ENCODE data around the gene AGPS. TPM values are rescaled to one million over a fixed set of nuclear protein-coding genes. Genes with fewer than 3 reads are reported as not detected.

Gene AGPS
- total and polyA plus RNA-seq, 2 of the 13 experiments (the other 11 are each of a cell fraction or from before 2014, with no cell fraction given) = 39.4 to 99.0 TPM

DNA sequence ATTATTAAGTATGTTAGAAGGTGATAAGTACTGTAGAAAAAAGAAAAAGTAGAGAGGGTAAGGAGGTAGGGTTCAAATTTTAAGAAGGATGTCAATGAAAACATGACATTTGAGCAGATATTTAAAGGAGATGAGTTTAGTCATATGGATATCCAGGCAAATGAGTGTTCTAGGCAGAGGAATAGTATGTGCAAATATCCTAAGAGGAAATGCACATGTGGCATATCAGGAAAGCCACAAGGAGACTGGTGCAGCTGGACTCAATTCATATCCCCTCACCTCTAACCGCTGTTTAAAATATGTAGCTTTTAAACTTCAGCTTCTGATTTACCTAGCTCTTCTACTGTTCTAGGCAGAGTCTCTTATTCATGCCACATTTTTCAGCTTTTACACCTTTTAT, 9.5 kb downstream of the AGPS start (continued):
- no peak for TF ChIP-seq ZNF451 (CRISPR knock-in tag; IDR thresholded peaks at IDR 0.05)
- TF ChIP-seq, protein P1, sequence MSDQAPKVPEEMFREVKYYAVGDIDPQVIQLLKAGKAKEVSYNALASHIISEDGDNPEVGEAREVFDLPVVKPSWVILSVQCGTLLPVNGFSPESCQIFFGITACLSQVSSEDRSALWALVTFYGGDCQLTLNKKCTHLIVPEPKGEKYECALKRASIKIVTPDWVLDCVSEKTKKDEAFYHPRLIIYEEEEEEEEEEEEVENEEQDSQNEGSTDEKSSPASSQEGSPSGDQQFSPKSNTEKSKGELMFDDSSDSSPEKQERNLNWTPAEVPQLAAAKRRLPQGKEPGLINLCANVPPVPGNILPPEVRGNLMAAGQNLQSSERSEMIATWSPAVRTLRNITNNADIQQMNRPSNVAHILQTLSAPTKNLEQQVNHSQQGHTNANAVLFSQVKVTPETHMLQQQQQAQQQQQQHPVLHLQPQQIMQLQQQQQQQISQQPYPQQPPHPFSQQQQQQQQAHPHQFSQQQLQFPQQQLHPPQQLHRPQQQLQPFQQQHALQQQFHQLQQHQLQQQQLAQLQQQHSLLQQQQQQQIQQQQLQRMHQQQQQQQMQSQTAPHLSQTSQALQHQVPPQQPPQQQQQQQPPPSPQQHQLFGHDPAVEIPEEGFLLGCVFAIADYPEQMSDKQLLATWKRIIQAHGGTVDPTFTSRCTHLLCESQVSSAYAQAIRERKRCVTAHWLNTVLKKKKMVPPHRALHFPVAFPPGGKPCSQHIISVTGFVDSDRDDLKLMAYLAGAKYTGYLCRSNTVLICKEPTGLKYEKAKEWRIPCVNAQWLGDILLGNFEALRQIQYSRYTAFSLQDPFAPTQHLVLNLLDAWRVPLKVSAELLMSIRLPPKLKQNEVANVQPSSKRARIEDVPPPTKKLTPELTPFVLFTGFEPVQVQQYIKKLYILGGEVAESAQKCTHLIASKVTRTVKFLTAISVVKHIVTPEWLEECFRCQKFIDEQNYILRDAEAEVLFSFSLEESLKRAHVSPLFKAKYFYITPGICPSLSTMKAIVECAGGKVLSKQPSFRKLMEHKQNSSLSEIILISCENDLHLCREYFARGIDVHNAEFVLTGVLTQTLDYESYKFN (CRISPR knock-in tag; conservative IDR thresholded peaks at IDR 0.05) = no peak
- no peak for TF ChIP-seq ZNF354B (CRISPR knock-in tag; IDR thresholded peaks at IDR 0.05)
- TF ChIP-seq ZNF615 (CRISPR knock-in tag; IDR thresholded peaks at IDR 0.05; ENCODE audit: borderline replicate concordance) = no peak
- TF ChIP-seq CC2D1A (CRISPR knock-in tag; IDR thresholded peaks at IDR 0.05) = no peak

DNA sequence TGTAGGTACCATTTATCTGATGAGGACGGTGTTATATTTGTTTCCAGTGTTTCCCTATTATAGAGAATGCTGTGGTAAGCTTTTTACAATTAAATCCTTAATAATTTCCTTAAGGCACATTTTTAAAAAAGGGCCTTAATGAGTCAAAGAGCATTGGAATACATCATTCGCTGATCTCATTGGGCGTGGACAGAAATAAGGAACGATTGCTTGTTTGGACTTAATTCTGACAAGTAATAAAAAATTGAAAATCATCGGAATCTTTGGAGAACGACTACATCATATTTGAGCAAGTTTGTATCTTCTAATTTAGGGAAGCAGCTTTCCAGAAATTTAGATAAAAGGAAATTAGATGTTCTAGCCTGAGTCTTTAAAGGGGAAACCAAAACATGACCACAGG, 11.3 kb downstream of the AGPS start:
- Histone ChIP-seq H2AFZ (ENCODE audit: low read length) (no peak overlapping the region), H3K9ac (ENCODE audit: insufficient read depth, low read depth, low read length) (no peak overlapping the region), H3K9me3 (ENCODE audit: low read length) (no peaks in the 10 kb centered on the region), H3K4me2 (ENCODE audit: low read depth, low read length) (peak overlapping the region; percentile 1; the same call in 1 of the 2 replicates), H3K4me1 (ENCODE audit: insufficient read depth, low read length) (peaks cover 98% of the 10 kb centered on the region), H3K4me3 (replicated peaks in 1 of 3; ENCODE audit: insufficient read depth in 1 of 3, low read depth in 2 of 3, low read length in 3 of 3) (no peak overlapping the region), H3K36me3 (replicated peaks in 1 of 2; ENCODE audit: control insufficient read depth in 1 of 2, insufficient read depth in 2 of 2, low read length in 2 of 2) (peaks cover 0 to 3% of the 10 kb centered on the region in 2 experiments; a peak in 2 of 5 replicates), H3K27ac (ENCODE audit: extremely low read length, insufficient read depth, low read length) (no peak overlapping the region), H4K20me1 (ENCODE audit: insufficient read depth, low read length) (peaks cover 34% of the 10 kb centered on the region), H3K79me2 (ENCODE audit: insufficient read depth, low read length) (peaks cover 100% of the 10 kb centered on the region), H3K27me3 (ENCODE audit: control insufficient read depth in 1 of 2, insufficient read depth in 2 of 2, low read length in 2 of 2) (no peaks in the 10 kb centered on the region)
- POLR2A ChIA-PET = interaction anchor here (2.5 kb wide), 1 partner anchor 11 kb away, joined by 21 read pairs; the partner anchor contains the start of gene AGPS
- CTCF ChIA-PET (ENCODE audit: low intra/inter-chr PET ratio, low total read pairs) = no interaction called here
- in situ Hi-C loops (cut with HindIII; ENCODE audit: extremely low pct_ligation_motif_present, low pct_unique_long_range_greater_than_20kb) (no loop called here), intact Hi-C loops (cut with micrococcal nuclease; ENCODE audit: unreplicated experiment) (no loop called here)
- FAIRE-seq = no peak
- 96% methylated on average over 6 of the region's 6 CpGs for WGBS (ENCODE audit: low lambda C conversion rate)
- BruUV-seq (replicated peaks) = no TSS peak
- no peak for DNase-seq (ENCODE audit: low spot score)
- no peak for ATAC-seq
- TF ChIP-seq ZNF253 (CRISPR knock-in tag; IDR thresholded peaks at IDR 0.05; ENCODE audit: borderline replicate concordance) = no peak
- TF ChIP-seq NFKB2 (CRISPR knock-in tag; IDR thresholded peaks at IDR 0.05; ENCODE audit: borderline replicate concordance) = no peak
- TF ChIP-seq ZC3H13 (CRISPR knock-in tag; IDR thresholded peaks at IDR 0.05) = no peak
- TF ChIP-seq, protein P2, sequence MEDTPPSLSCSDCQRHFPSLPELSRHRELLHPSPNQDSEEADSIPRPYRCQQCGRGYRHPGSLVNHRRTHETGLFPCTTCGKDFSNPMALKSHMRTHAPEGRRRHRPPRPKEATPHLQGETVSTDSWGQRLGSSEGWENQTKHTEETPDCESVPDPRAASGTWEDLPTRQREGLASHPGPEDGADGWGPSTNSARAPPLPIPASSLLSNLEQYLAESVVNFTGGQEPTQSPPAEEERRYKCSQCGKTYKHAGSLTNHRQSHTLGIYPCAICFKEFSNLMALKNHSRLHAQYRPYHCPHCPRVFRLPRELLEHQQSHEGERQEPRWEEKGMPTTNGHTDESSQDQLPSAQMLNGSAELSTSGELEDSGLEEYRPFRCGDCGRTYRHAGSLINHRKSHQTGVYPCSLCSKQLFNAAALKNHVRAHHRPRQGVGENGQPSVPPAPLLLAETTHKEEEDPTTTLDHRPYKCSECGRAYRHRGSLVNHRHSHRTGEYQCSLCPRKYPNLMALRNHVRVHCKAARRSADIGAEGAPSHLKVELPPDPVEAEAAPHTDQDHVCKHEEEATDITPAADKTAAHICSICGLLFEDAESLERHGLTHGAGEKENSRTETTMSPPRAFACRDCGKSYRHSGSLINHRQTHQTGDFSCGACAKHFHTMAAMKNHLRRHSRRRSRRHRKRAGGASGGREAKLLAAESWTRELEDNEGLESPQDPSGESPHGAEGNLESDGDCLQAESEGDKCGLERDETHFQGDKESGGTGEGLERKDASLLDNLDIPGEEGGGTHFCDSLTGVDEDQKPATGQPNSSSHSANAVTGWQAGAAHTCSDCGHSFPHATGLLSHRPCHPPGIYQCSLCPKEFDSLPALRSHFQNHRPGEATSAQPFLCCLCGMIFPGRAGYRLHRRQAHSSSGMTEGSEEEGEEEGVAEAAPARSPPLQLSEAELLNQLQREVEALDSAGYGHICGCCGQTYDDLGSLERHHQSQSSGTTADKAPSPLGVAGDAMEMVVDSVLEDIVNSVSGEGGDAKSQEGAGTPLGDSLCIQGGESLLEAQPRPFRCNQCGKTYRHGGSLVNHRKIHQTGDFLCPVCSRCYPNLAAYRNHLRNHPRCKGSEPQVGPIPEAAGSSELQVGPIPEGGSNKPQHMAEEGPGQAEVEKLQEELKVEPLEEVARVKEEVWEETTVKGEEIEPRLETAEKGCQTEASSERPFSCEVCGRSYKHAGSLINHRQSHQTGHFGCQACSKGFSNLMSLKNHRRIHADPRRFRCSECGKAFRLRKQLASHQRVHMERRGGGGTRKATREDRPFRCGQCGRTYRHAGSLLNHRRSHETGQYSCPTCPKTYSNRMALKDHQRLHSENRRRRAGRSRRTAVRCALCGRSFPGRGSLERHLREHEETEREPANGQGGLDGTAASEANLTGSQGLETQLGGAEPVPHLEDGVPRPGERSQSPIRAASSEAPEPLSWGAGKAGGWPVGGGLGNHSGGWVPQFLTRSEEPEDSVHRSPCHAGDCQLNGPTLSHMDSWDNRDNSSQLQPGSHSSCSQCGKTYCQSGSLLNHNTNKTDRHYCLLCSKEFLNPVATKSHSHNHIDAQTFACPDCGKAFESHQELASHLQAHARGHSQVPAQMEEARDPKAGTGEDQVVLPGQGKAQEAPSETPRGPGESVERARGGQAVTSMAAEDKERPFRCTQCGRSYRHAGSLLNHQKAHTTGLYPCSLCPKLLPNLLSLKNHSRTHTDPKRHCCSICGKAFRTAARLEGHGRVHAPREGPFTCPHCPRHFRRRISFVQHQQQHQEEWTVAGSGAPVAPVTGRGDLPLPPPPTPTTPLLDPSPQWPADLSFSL (CRISPR knock-in tag; IDR thresholded peaks at IDR 0.05) = no peak
- TF ChIP-seq NKX3-1 (CRISPR knock-in tag; IDR thresholded peaks at IDR 0.05) = no peak
- no peak for TF ChIP-seq ZNF24 (IDR thresholded peaks at IDR 0.05)
- no peak for TF ChIP-seq SOX6 (IDR thresholded peaks at IDR 0.05)
- no peak for TF ChIP-seq SOX6 (CRISPR knock-in tag; IDR thresholded peaks at IDR 0.05)
- no peak for TF ChIP-seq NPAS2 (CRISPR knock-in tag; IDR thresholded peaks at IDR 0.05; ENCODE audit: borderline replicate concordance)
- 0 out of 2 replicates have a peak, but pooled peaks have one; percentile 3 for TF ChIP-seq MAFF (IDR thresholded peaks at IDR 0.05; ENCODE audit: low read depth, low read length)
